Mesendoderm (in vitro differentiated cells): ENCODE measurements around the gene EHBP1.
"Not testable (repeated sequence)": the region's sequence is repeated elsewhere in the genome, so short reads cannot be mapped to it uniquely, and the experiment has no call there.

ENCODE experiments used
- DNase-seq: peaks from one replicate; pipeline ENCODE4 v3.0.0; 2013
- H2AK5ac ChIP-seq: 2 replicates; pipeline ENCODE4 v1.6.1; 2013; ENCODE audit warnings: low read length, inconsistent platforms
- H2BK120ac ChIP-seq: 2 replicates; pipeline ENCODE4 v1.6.1; 2013; ENCODE audit warnings: low read depth, mild to moderate bottlenecking, low read length, moderate library complexity, mixed read lengths
- H2BK15ac ChIP-seq: replicated peaks from 2 replicates; pipeline ENCODE4 v1.6.1; 2013; ENCODE audit warnings: low read depth, mild to moderate bottlenecking, moderate library complexity
- H2BK5ac ChIP-seq: 2 replicates; pipeline ENCODE4 v1.6.1; 2013; ENCODE audit warnings: low read length, inconsistent platforms
- H3K18ac ChIP-seq: 2 replicates; pipeline ENCODE4 v1.6.1; 2013; ENCODE audit warnings: mild to moderate bottlenecking, low read length, mixed read lengths
- H3K23ac ChIP-seq: one replicate; pipeline ENCODE4 v1.6.1; 2013; ENCODE audit warnings: low read length
- H3K27ac ChIP-seq: 2 replicates; pipeline ENCODE4 v1.5.1; 2013; ENCODE audit warnings: low read depth, mild to moderate bottlenecking, inconsistent platforms, low read length, moderate library complexity
- H3K27me3 ChIP-seq: 2 replicates; pipeline ENCODE4 v1.6.1; 2013; ENCODE audit warnings: low read length, control low read depth, mild to moderate bottlenecking, inconsistent platforms; ENCODE audit not compliant: insufficient read depth, poor library complexity
- H3K36me3 ChIP-seq: 2 replicates; pipeline ENCODE4 v1.6.1; 2013; ENCODE audit warnings: low read length, inconsistent platforms; ENCODE audit not compliant: control insufficient read depth, insufficient read depth
- H3K4ac ChIP-seq: one replicate; pipeline ENCODE4 v1.6.1; 2013; ENCODE audit warnings: low read depth, mild to moderate bottlenecking, low read length, moderate library complexity
- H3K4me1 ChIP-seq: 2 replicates; pipeline ENCODE4 v1.6.1; 2013; ENCODE audit warnings: low read depth, low read length, inconsistent platforms; ENCODE audit not compliant: control insufficient read depth
- H3K4me2 ChIP-seq: 2 replicates; pipeline ENCODE4 v1.6.1; 2013; ENCODE audit warnings: low read length
- H3K4me3 ChIP-seq: 2 replicates; pipeline ENCODE4 v1.5.1; 2013; ENCODE audit warnings: mild to moderate bottlenecking, low read length
- H3K56ac ChIP-seq: one replicate; pipeline ENCODE4 v1.6.1; 2013; ENCODE audit warnings: low read length
- H3K79me1 ChIP-seq: 2 replicates; pipeline ENCODE4 v1.6.1; 2013; ENCODE audit warnings: low read length, inconsistent platforms
- H3K79me2 ChIP-seq: 2 replicates; pipeline ENCODE4 v1.6.1; 2013; ENCODE audit warnings: mild to moderate bottlenecking, low read length; ENCODE audit not compliant: control insufficient read depth, insufficient read depth
- H3K9ac ChIP-seq: 2 replicates; pipeline ENCODE4 v1.6.1; 2013; ENCODE audit warnings: low read length, inconsistent platforms
- H4K5ac ChIP-seq: one replicate; pipeline ENCODE4 v1.6.1; 2013; ENCODE audit warnings: low read length
- H4K8ac ChIP-seq: one replicate; pipeline ENCODE4 v1.6.1; 2013; ENCODE audit warnings: low read depth, mild to moderate bottlenecking, control low read depth, low read length, moderate library complexity
- WGBS: extraction: QIAGEN DNeasy Blood & Tissue Kit; methylation state at CpG from one replicate; pipeline ENCODE4 v1.1.7; 2013; ENCODE audit warnings: low lambda C conversion rate, missing lambda C conversion rate; ENCODE audit not compliant: insufficient coverage; ENCODE audit errors: extremely low coverage; 5-methylcytosine and 5-hydroxymethylcytosine counted together

The EHBP1 gene

DNA sequence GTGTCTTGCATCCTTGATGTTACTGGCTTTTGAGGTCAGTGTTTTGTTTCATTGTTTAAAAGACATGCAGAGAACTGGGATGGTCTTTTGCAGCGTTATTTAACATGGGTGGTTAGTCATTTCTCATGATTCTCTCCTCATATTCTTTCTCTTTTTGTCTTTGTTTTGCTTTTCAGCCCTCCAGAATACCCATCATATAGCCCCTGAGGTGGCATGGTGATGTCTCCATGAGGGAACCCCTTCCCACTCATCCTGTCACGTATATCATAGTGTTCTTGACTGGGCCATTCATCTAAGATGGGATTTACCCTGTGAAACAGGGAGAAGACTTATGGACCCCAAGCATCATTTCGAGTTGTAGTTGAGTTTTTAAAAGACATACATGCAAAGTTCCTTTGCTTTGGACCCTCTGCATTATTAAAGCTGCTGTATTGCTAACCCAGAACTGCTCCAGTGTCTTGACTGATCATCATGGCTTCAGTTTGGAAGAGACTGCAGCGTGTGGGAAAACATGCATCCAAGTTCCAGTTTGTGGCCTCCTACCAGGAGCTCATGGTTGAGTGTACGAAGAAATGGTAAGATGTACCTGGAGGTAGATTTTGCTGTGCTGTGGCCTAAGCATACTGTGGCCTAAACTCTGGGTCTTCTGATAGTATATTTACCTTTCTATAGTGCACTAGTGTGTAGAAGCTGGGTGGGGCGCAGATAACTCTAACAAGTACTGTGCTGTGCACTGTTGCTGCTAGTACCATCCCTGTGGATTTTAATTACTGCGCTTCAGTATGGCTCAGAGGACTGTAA, 1.4 kb downstream of the EHBP1 start:
- peak overlapping the region; percentile 96 for H3K56ac ChIP-seq
- H2AK5ac ChIP-seq = no peak overlapping the region
- H3K18ac ChIP-seq = no peak overlapping the region
- H4K5ac ChIP-seq = no peak overlapping the region
- no peak overlapping the region for H3K4ac ChIP-seq
- H3K4me2 ChIP-seq = peak overlapping the region; percentile 77
- no peak overlapping the region for H3K27ac ChIP-seq
- H2BK120ac ChIP-seq = no peak overlapping the region
- H3K27me3 ChIP-seq = no peaks in the 10 kb centered on the region
- no peak overlapping the region for H3K23ac ChIP-seq
- H4K8ac ChIP-seq = no peak overlapping the region
- no CpG with 5 or more reads among the region's 7 CpGs for WGBS
- no peaks in the 10 kb centered on the region for H3K36me3 ChIP-seq
- H3K9ac ChIP-seq = peak overlapping the region; percentile 91
- H3K4me3 ChIP-seq = peak overlapping the region; percentile 91
- DNase-seq = no peak
- peaks cover 16% of the 10 kb centered on the region for H3K79me1 ChIP-seq
- peak overlapping the region; percentile 39 for H2BK15ac ChIP-seq
- H2BK5ac ChIP-seq = no peak overlapping the region
- peaks cover 21% of the 10 kb centered on the region for H3K79me2 ChIP-seq
- H3K4me1 ChIP-seq = peaks cover 9% of the 10 kb centered on the region

DNA sequence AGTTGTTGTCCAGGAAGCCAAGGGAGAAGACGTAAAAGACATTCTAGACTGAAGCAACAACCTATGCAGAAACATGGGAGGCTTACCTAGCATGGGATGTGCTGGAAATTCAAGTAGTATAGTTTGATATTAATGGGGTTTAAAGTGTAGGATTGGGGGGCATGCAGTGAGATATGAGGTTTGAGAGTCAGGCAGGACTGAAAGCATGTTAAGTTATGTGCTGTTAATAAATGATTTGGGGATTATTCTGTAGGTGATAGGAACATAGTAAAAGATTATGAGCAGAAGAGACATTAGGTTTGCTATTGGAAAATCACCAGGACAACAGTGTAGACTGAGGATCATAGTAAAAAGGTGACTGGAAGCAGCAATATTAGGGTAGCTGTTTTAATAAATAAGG, 3.2 kb downstream of the EHBP1 start:
- Histone ChIP-seq H3K4me2 (no peak overlapping the region), H4K8ac (no peak overlapping the region), H3K27ac (no peak overlapping the region), H2AK5ac (no peak overlapping the region), H3K23ac (no peak overlapping the region), H4K5ac (no peak overlapping the region), H3K4ac (no peak overlapping the region), H3K18ac (no peak overlapping the region), H3K79me2 (peaks cover 24% of the 10 kb centered on the region), H3K27me3 (no peaks in the 10 kb centered on the region), H3K56ac (no peak overlapping the region), H3K79me1 (peaks cover 18% of the 10 kb centered on the region), H2BK5ac (no peak overlapping the region), H2BK120ac (no peak overlapping the region), H2BK15ac (no peak overlapping the region), H3K4me1 (peaks cover 9% of the 10 kb centered on the region), H3K4me3 (no peak overlapping the region), H3K9ac (no peak overlapping the region), H3K36me3 (no peaks in the 10 kb centered on the region)
- DNase-seq = no peak
- whole genome bisulfite sequencing = no CpG with 5 or more reads among the region's 1 CpG

DNA sequence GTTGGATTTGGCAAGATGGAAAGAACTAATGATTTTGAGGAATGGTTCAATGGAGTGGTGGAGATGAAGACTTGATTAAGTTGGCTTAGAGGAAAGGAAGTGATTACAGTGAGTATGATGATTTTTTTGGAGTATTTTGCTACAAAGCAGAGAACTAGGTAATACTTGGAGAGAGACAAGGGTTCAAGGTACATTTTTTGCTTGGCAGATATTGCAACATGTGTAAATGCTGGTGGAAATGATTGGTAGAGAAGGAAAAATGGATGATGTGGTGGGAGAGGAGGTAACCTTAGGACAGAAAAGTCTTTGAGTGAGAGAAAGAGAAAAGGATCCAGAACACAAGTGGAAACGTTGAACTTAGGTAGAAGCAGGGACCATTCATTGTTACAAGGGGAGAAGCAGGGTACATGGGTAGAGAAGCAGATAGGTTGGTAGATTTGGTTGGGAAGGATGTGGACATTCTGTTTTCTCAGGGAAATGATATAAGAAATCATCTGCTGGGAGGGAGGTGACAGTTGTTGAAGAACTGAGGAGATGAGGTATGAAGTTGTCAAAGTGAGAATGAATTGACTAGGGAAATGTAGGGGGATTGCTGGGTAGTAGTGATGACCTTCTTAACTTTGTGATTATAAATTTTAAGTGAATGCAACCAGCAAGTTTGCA, 6.5 kb downstream of the EHBP1 start:
- Histone ChIP-seq H3K4me2 (no peak overlapping the region), H2BK120ac (no peak overlapping the region), H3K4ac (no peak overlapping the region), H3K79me2 (peaks cover 22% of the 10 kb centered on the region), H3K4me1 (peaks cover 2% of the 10 kb centered on the region), H3K18ac (no peak overlapping the region), H3K9ac (no peak overlapping the region), H3K36me3 (no peaks in the 10 kb centered on the region), H3K27me3 (no peaks in the 10 kb centered on the region), H4K8ac (no peak overlapping the region), H2AK5ac (no peak overlapping the region), H3K23ac (no peak overlapping the region), H3K4me3 (no peak overlapping the region), H3K79me1 (peaks cover 13% of the 10 kb centered on the region), H4K5ac (no peak overlapping the region), H2BK15ac (no peak overlapping the region), H3K27ac (no peak overlapping the region), H2BK5ac (no peak overlapping the region), H3K56ac (no peak overlapping the region)
- WGBS = no CpG with 5 or more reads among the region's 1 CpG
- no peak for DNase-seq

DNA sequence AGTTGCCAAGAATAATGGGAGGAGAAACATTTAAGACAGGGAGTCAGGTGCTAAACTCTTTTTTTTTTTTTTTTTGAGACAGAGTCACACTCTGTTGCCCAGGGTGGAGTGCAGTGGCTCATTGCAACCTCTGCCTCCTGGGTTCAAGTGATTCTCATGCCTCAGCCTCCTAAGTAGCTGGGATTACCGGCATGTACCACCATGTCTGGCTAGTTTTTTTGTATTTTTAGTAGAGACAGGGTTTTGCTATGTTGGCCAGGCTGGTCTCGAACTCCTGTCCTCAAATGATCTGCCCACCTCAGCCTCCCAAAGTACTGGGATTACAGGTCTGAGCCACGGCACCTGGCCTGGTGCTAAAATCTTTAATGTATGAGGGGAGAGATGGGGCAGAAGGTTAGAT, 7.7 kb downstream of the EHBP1 start:
- not testable (repeated sequence) for H4K5ac ChIP-seq, H3K9ac ChIP-seq, H3K27ac ChIP-seq, H3K4me3 ChIP-seq, H3K4ac ChIP-seq, H2AK5ac ChIP-seq, H3K4me2 ChIP-seq, H3K18ac ChIP-seq, H2BK15ac ChIP-seq, H2BK5ac ChIP-seq, H3K36me3 ChIP-seq, H3K56ac ChIP-seq, H3K23ac ChIP-seq, H3K27me3 ChIP-seq, DNase-seq, H3K4me1 ChIP-seq, H2BK120ac ChIP-seq, H4K8ac ChIP-seq
- no CpG with 5 or more reads among the region's 3 CpGs for WGBS
- Histone ChIP-seq H3K79me2 (peaks cover 17% of the 10 kb centered on the region), H3K79me1 (peaks cover 12% of the 10 kb centered on the region)

DNA sequence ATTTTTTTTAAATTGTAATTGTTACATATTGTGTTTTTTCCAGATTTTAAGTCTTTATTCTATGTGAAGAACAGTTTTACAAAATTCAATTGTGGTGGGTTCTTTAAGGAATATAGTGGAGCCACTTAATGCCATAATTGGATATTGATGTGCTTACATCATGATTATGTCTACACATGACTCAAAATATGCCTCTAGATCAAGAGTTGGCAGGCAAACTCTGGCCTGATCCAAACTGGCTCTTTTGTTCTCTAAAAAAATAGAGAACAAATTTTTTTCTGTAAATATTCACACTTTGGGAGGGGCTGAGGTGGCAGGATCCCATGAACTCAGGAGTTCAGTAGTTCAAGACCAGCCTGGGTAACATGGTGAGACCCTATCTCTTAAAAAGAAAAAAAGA, 8.3 kb downstream of the EHBP1 start:
- Histone ChIP-seq H3K56ac (no peak overlapping the region), H3K4ac (no peak overlapping the region), H3K4me3 (no peak overlapping the region), H3K79me1 (peaks cover 9% of the 10 kb centered on the region), H3K36me3 (no peaks in the 10 kb centered on the region), H3K27ac (no peak overlapping the region), H3K23ac (no peak overlapping the region), H4K8ac (no peak overlapping the region), H2BK5ac (no peak overlapping the region), H2BK15ac (no peak overlapping the region), H3K4me1 (no peaks in the 10 kb centered on the region), H3K79me2 (peaks cover 12% of the 10 kb centered on the region), H2AK5ac (no peak overlapping the region), H3K9ac (no peak overlapping the region), H4K5ac (no peak overlapping the region), H3K4me2 (no peak overlapping the region), H3K18ac (no peak overlapping the region), H3K27me3 (no peaks in the 10 kb centered on the region), H2BK120ac (no peak overlapping the region)
- DNase-seq = no peak
